GM12878 (cell line): ENCODE results near the gene PKN3. TPM values are rescaled to one million over a fixed set of nuclear protein-coding genes. Genes with fewer than 3 reads are reported as not detected.
A peak's percentile ranks its signal among the peaks of the same experiment; 100 is the strongest.

Experiments used
- ATAC-seq: fragments of 200-7000 bp; cut with Tn5 transposase; 3 replicates; pipeline ENCODE4 v1.9.1; 2020; ENCODE audit warnings: mild to moderate bottlenecking, moderate library complexity
- BruUV-seq: library from RNA; stranded (reverse); fragments of 400-500 nt; replicated peaks from 2 replicates; lab custom pipeline; 2021; lab: Mats Ljungman, UMichigan
- CTCF ChIA-PET: fragments of 300-600 bp; sonication (Branson Sonifier 250); formaldehyde crosslinking; extraction: SDS; loops from one replicate; lab custom pipeline; 2021; ENCODE audit warnings: inconsistent platforms; lab: Yijun Ruan, JAX
- POLR2A ChIA-PET: fragments of 350-600 bp; formaldehyde crosslinking; extraction: SDS; loops from one replicate; lab custom pipeline; 2021; ENCODE audit warnings: inconsistent platforms; lab: Charles Lee
- RAD21 ChIA-PET: fragments of 300-600 bp; sonication (Branson Sonifier 250); formaldehyde crosslinking; loops from one replicate; lab custom pipeline; 2023; ENCODE audit warnings: antibody characterized with exemption; ENCODE audit not compliant: unreplicated experiment; lab: Charles Lee
- SMC1A ChIA-PET: fragments of 300-600 bp; sonication (Branson Sonifier 250); formaldehyde crosslinking; loops from one replicate; lab custom pipeline; 2023; ENCODE audit not compliant: unreplicated experiment, uncharacterized antibody; lab: Charles Lee
- DNase-seq: peaks from one replicate; pipeline ENCODE4 v3.0.0-alpha.2; 2011; ENCODE audit warnings: low read depth, low spot score
- FAIRE-seq: peaks from 3 replicates; lab custom pipeline; 2011; peaks lifted over from hg19 to GRCh38; lab: Jason Lieb, UNC
- H2AFZ ChIP-seq: 2 replicates; pipeline ENCODE4 v1.6.0; 2011; ENCODE audit warnings: low read depth, low read length, control low read depth; ENCODE audit not compliant: control insufficient read depth
- H3K27ac ChIP-seq: 2 replicates; pipeline ENCODE4 v1.5.1; 2011; ENCODE audit warnings: control low read depth; ENCODE audit not compliant: control insufficient read depth, insufficient read depth
- H3K27me3 ChIP-seq, 2 experiments: replicated peaks in 1 of 2; 2 replicates each; pipeline versions ENCODE4 v1.6.0 to v1.6.1; 2011; ENCODE audit warnings: low read length in 1 of 2; ENCODE audit not compliant: control insufficient read depth in 2 of 2, insufficient read depth in 2 of 2
- H3K36me3 ChIP-seq, 2 experiments: 2 replicates each; pipeline ENCODE4 v1.5.1; 2011; ENCODE audit warnings: low read length in 1 of 2; ENCODE audit not compliant: control insufficient read depth in 2 of 2, insufficient read depth in 2 of 2
- H3K4me1 ChIP-seq: 2 replicates; pipeline ENCODE4 v1.6.1; 2011; ENCODE audit warnings: mild to moderate bottlenecking, low read length, moderate library complexity, mixed read lengths; ENCODE audit not compliant: control insufficient read depth, insufficient read depth
- H3K4me2 ChIP-seq: 2 replicates; pipeline ENCODE4 v1.6.0; 2011; ENCODE audit warnings: control low read depth; ENCODE audit not compliant: control insufficient read depth, insufficient read depth
- H3K4me3 ChIP-seq: fragments of 200-600 bp; sonication (generic); 2 replicates; pipeline ENCODE4 v1.5.1; 2016
- H3K79me2 ChIP-seq: 2 replicates; pipeline ENCODE4 v1.6.0; 2011; ENCODE audit warnings: low read length; ENCODE audit not compliant: control insufficient read depth, insufficient read depth
- H3K9ac ChIP-seq: 2 replicates; pipeline ENCODE4 v1.8.0; 2011; ENCODE audit warnings: low read length, control low read depth, mixed read lengths; ENCODE audit not compliant: control insufficient read depth, insufficient read depth
- H3K9me3 ChIP-seq: replicated peaks from 3 replicates; pipeline ENCODE4 v1.5.1; 2011; ENCODE audit warnings: mild to moderate bottlenecking, low read length; ENCODE audit not compliant: control insufficient read depth, insufficient read depth
- H4K20me1 ChIP-seq: 2 replicates; pipeline ENCODE4 v1.6.0; 2011; ENCODE audit not compliant: control insufficient read depth, insufficient read depth
- BCLAF1 ChIP-seq: fragments of 450-650 bp; IDR thresholded peaks from 2 replicates; pipeline ENCODE4 v1.6.1; 2017; ENCODE audit warnings: antibody characterized with exemption, mild to moderate bottlenecking, moderate library complexity
- BRCA1 ChIP-seq: IDR thresholded peaks from 2 replicates; pipeline ENCODE4 v1.6.1; 2011; ENCODE audit warnings: low read depth, low read length, improper control_type of control experiment
- CBX3 ChIP-seq: fragments of 200-600 bp; sonication (generic); IDR thresholded peaks from 2 replicates; pipeline ENCODE4 v1.6.1; 2016; ENCODE audit warnings: low read depth, borderline replicate concordance
- DPF2 ChIP-seq: fragments of 450-650 bp; IDR thresholded peaks from 2 replicates; pipeline ENCODE4 v1.6.1; 2017; ENCODE audit warnings: mild to moderate bottlenecking
- ELK1 ChIP-seq: IDR thresholded peaks from 2 replicates; pipeline ENCODE4 v1.6.1; 2012; ENCODE audit warnings: low read depth, low read length, improper control_type of control experiment
- GATAD2B ChIP-seq: fragments of 450-650 bp; conservative IDR thresholded peaks from 2 replicates; pipeline ENCODE4 v1.6.1; 2017; ENCODE audit warnings: low read depth, mild to moderate bottlenecking, moderate library complexity
- KLF5 ChIP-seq: fragments of 450-650 bp; IDR thresholded peaks from 2 replicates; pipeline ENCODE4 v1.6.1; 2014; ENCODE audit warnings: mild to moderate bottlenecking; ENCODE audit not compliant: partially characterized antibody
- NR2F1 ChIP-seq: fragments of 450-650 bp; conservative IDR thresholded peaks from 2 replicates; pipeline ENCODE4 v1.6.1; 2017; ENCODE audit warnings: mild to moderate bottlenecking
- POLR2A ChIP-seq: IDR thresholded peaks from 2 replicates; pipeline ENCODE4 v1.6.1; 2011; ENCODE audit warnings: low read depth, mild to moderate bottlenecking, low read length
- POLR2AphosphoS5 ChIP-seq: IDR thresholded peaks from 2 replicates; pipeline ENCODE4 v1.6.1; 2011; ENCODE audit warnings: mild to moderate bottlenecking, low read length, inconsistent platforms
- POU2F2 ChIP-seq: IDR thresholded peaks from 3 replicates; pipeline ENCODE4 v1.6.1; 2011; ENCODE audit warnings: low read depth, mild to moderate bottlenecking, low read length, borderline replicate concordance
- RAD21 ChIP-seq: IDR thresholded peaks from 2 replicates; pipeline ENCODE4 v1.6.1; 2011; ENCODE audit warnings: mild to moderate bottlenecking, low read depth, low read length, moderate library complexity; ENCODE audit not compliant: insufficient read depth
- RB1 ChIP-seq: fragments of 450-650 bp; formaldehyde crosslinking; IDR thresholded peaks from 2 replicates; pipeline ENCODE4 v1.6.1; 2017; ENCODE audit warnings: mild to moderate bottlenecking, borderline replicate concordance
- SREBF1 ChIP-seq: IDR thresholded peaks from 2 replicates; pipeline ENCODE4 v1.6.1; 2012; ENCODE audit warnings: mild to moderate bottlenecking, low read length
- SUZ12 ChIP-seq: fragments of 200-600 bp; sonication (generic); IDR thresholded peaks from one replicate; pipeline ENCODE4 v1.6.1; 2018; ENCODE audit warnings: antibody characterized with exemption, mild to moderate bottlenecking; ENCODE audit not compliant: unreplicated experiment
- TARDBP ChIP-seq: IDR thresholded peaks from 2 replicates; pipeline ENCODE4 v1.6.1; 2016; ENCODE audit warnings: borderline replicate concordance
- TCF12 ChIP-seq: IDR thresholded peaks from 2 replicates; pipeline ENCODE4 v1.6.1; 2011; ENCODE audit warnings: low read depth, mild to moderate bottlenecking, low read length
- WGBS: methylation state at CpG from one replicate; pipeline ENCODE4 v1.1.6; 2016; ENCODE audit warnings: low lambda C conversion rate; ENCODE audit not compliant: insufficient replicate concordance, insufficient coverage; ENCODE audit errors: missing lambda C conversion rate; 5-methylcytosine and 5-hydroxymethylcytosine counted together
- in situ Hi-C: fragments of 300-500 bp; cut with MboI; formaldehyde crosslinking; loops from 9 replicates; pipeline ENCODE4 v1.14.3; 2018; ENCODE audit warnings: mixed read lengths
- intact Hi-C: fragments of 100-400 bp; cut with micrococcal nuclease; formaldehyde crosslinking; loops from one replicate; pipeline ENCODE4 v1.14.2; 2022; ENCODE audit not compliant: unreplicated experiment
- polyA plus RNA-seq, 11 experiments: library from polyadenylated mRNA; depleted of rRNA in 4 of 11; unstranded in 6 of 11; stranded (reverse) in 5 of 11; fragments of >200 nt; fragmentation: Nextera tagmentation in 4 of 11; fragmentation: Illumina TruSeq in 1 of 11; extraction: Ambion mirVana in 4 of 11; extraction: Trizol in 1 of 11; gene quantifications; 1 replicate in 1 of 11; 2 replicates in 10 of 11; pipeline versions ENCODE4 v1.2.1 to v1.2.3, GENCODE V29; 2011 to 2016; ENCODE audit warnings: inconsistent platforms in 2 of 11, missing spikeins in 2 of 11, low read depth in 1 of 11
- total RNA-seq, 4 experiments: library from RNA; depleted of rRNA in 3 of 4; stranded (reverse); fragments of >200 nt in 3 of 4; fragmentation: Illumina TruSeq in 1 of 4; extraction: Trizol in 1 of 4; gene quantifications; 2 replicates each; pipeline versions ENCODE4 v1.2.1 to v1.2.3, GENCODE V29; 2013 to 2021
- TF ChIP-seq, protein P1 (sequence below): fragments of 450-650 bp; IDR thresholded peaks from 2 replicates; pipeline ENCODE4 v1.6.1; 2016; ENCODE audit warnings: mild to moderate bottlenecking

Gene PKN3
- total and polyA plus RNA-seq, 10 of the 15 experiments (the other 5 are each of a cell fraction or from before 2014, with no cell fraction given): 0.35 to 11.0 (median 3.3) TPM

GRCh38 chr9:128683340-128684064, 18.8 kb upstream of the PKN3 start:
- Histone ChIP-seq H3K36me3 (0 out of 4 replicates have a peak, but pooled peaks cover 0 to 4% of the 10 kb centered on the region in 2 experiments), H3K9ac (peak overlapping the region; percentile 96), H2AFZ (peak overlapping the region; percentile 2; the same call in 1 of the 2 replicates), H3K9me3 (no peaks in the 10 kb centered on the region), H3K4me1 (peaks cover 13% of the 10 kb centered on the region; the same call in 1 of the 2 replicates), H3K27me3 (no peaks in the 10 kb centered on the region), H3K4me3 (peak overlapping the region; percentile 95), H3K79me2 (peaks cover 70% of the 10 kb centered on the region), H4K20me1 (no peaks in the 10 kb centered on the region), H3K4me2 (peak overlapping the region; percentile 93), H3K27ac (peak overlapping the region; percentile 96)
- RAD21 ChIA-PET: interaction anchor here (0.7 to 1.7 kb wide), 8 partner anchors 10 to 131 kb away, joined by 3 to 6 read pairs (median 4); partner anchors contain the start of genes SPTAN1 and ZDHHC12
- DNase-seq (no peak), FAIRE-seq (no peak), ATAC-seq (peak; percentile 78)
- WGBS: under 1% methylated on average over 18 of the region's 21 CpGs
- in situ Hi-C loops (no loop called here), intact Hi-C loops (loop anchor here (2.0 to 10.0 kb wide), 2 partner anchors 41 to 129 kb away; partner anchors contain the start of gene SPTAN1)
- BruUV-seq: no TSS peak
- CTCF ChIA-PET: interaction anchor here (0.6 to 1.2 kb wide), 6 partner anchors 11 to 726 kb away, joined by 3 to 4 read pairs (median 3); no protein-coding TSS in a partner anchor
- SMC1A ChIA-PET: interaction anchor here (0.9 to 3.0 kb wide), 9 partner anchors 8 to 146 kb away, joined by 3 to 12 read pairs (median 5); partner anchors contain the start of gene SPOUT1
- POLR2A ChIA-PET: interaction anchor here (0.9 to 2.8 kb wide), 17 partner anchors 7 to 178 kb away, joined by 3 to 33 read pairs (median 5); partner anchors contain the start of gene GLE1
- TF ChIP-seq KLF5 (no peak), CBX3 (no peak), DPF2 (peak; percentile 23; the same call in 1 of the 2 replicates), TARDBP (no peak), RAD21 (no peak), ELK1 (0 out of 2 replicates have a peak, but pooled peaks have one; percentile 6), BCLAF1 (no peak), POLR2AphosphoS5 (peak; percentile 83; the same call in 1 of the 2 replicates), POLR2A (peak; percentile 16; the same call in 1 of the 2 replicates), BRCA1 (no peak), RB1 (no peak), GATAD2B (peak; percentile 28; the same call in 1 of the 2 replicates), TCF12 (0 out of 2 replicates have a peak, but pooled peaks have one; percentile 25), NR2F1 (0 out of 2 replicates have a peak, but pooled peaks have one; percentile 9), SUZ12 (no peak), POU2F2 (peak; percentile 45; the same call in 1 of the 3 replicates), SREBF1 (no peak)
- TF ChIP-seq, protein P1, sequence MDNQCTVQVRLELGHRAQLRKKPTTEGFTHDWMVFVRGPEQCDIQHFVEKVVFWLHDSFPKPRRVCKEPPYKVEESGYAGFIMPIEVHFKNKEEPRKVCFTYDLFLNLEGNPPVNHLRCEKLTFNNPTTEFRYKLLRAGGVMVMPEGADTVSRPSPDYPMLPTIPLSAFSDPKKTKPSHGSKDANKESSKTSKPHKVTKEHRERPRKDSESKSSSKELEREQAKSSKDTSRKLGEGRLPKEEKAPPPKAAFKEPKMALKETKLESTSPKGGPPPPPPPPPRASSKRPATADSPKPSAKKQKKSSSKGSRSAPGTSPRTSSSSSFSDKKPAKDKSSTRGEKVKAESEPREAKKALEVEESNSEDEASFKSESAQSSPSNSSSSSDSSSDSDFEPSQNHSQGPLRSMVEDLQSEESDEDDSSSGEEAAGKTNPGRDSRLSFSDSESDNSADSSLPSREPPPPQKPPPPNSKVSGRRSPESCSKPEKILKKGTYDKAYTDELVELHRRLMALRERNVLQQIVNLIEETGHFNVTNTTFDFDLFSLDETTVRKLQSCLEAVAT: no peak
